ENCODE results near the gene BAHD1.
A peak's percentile ranks its signal among the peaks of the same experiment; 100 is the strongest.

The BAHD1 gene

GRCh38 chr15:40438712-40439111 lies 2.0 kb upstream of the BAHD1 start:
- Histone ChIP-seq H3K27me3 (peaks cover 98% of the 10 kb centered on the region), H3K27ac (no peak overlapping the region), H3K36me3 (no peaks in the 10 kb centered on the region), H3K4me1 (ENCODE audit: control insufficient read depth in 1 of 2, insufficient read depth in 1 of 2, low read depth in 1 of 2, low read length in 1 of 2) (peaks cover 14 to 39% of the 10 kb centered on the region in 2 experiments), H3K9me3 (no peaks in the 10 kb centered on the region), H3K4me3 (ENCODE audit: low read depth in 1 of 2, low read length in 1 of 2) (no peak overlapping the region)
- TF ChIP-seq, protein P1, sequence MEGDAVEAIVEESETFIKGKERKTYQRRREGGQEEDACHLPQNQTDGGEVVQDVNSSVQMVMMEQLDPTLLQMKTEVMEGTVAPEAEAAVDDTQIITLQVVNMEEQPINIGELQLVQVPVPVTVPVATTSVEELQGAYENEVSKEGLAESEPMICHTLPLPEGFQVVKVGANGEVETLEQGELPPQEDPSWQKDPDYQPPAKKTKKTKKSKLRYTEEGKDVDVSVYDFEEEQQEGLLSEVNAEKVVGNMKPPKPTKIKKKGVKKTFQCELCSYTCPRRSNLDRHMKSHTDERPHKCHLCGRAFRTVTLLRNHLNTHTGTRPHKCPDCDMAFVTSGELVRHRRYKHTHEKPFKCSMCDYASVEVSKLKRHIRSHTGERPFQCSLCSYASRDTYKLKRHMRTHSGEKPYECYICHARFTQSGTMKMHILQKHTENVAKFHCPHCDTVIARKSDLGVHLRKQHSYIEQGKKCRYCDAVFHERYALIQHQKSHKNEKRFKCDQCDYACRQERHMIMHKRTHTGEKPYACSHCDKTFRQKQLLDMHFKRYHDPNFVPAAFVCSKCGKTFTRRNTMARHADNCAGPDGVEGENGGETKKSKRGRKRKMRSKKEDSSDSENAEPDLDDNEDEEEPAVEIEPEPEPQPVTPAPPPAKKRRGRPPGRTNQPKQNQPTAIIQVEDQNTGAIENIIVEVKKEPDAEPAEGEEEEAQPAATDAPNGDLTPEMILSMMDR (IDR thresholded peaks at IDR 0.05): no peak

- TF ChIP-seq, protein P1 (IDR thresholded peaks at IDR 0.05): no peak
- Histone ChIP-seq H3K36me3 (no peaks in the 10 kb centered on the region), H3K9me3 (no peaks in the 10 kb centered on the region), H3K27ac (peak overlapping the region; percentile 44), H3K4me1 (ENCODE audit: control insufficient read depth in 1 of 2, insufficient read depth in 1 of 2, low read depth in 1 of 2, low read length in 1 of 2) (peaks cover 14 to 39% of the 10 kb centered on the region in 2 experiments), H3K4me3 (ENCODE audit: low read depth in 1 of 2, low read length in 1 of 2) (peak overlapping the region; percentile 34 to 83), H3K27me3 (peaks cover 98% of the 10 kb centered on the region)
These were observed 1.2 kb upstream of the BAHD1 start for GRCh38 chr15:40439461-40439959.

GRCh38 chr15:40439960-40440742 lies 602 bp upstream of the BAHD1 start:
- TF ChIP-seq, protein P1 (IDR thresholded peaks at IDR 0.05): no peak
- peaks cover 96% of the 10 kb centered on the region for H3K27me3 ChIP-seq
- no peaks in the 10 kb centered on the region for H3K9me3 ChIP-seq
- H3K4me1 ChIP-seq (ENCODE audit: control insufficient read depth in 1 of 2, insufficient read depth in 1 of 2, low read depth in 1 of 2, low read length in 1 of 2): peaks cover 14 to 39% of the 10 kb centered on the region in 2 experiments
- H3K36me3 ChIP-seq: no peaks in the 10 kb centered on the region
- peak overlapping the region; percentile 44 for H3K27ac ChIP-seq
- H3K4me3 ChIP-seq (ENCODE audit: low read depth in 1 of 2, low read length in 1 of 2): peak overlapping the region; percentile 34 to 83

DNA sequence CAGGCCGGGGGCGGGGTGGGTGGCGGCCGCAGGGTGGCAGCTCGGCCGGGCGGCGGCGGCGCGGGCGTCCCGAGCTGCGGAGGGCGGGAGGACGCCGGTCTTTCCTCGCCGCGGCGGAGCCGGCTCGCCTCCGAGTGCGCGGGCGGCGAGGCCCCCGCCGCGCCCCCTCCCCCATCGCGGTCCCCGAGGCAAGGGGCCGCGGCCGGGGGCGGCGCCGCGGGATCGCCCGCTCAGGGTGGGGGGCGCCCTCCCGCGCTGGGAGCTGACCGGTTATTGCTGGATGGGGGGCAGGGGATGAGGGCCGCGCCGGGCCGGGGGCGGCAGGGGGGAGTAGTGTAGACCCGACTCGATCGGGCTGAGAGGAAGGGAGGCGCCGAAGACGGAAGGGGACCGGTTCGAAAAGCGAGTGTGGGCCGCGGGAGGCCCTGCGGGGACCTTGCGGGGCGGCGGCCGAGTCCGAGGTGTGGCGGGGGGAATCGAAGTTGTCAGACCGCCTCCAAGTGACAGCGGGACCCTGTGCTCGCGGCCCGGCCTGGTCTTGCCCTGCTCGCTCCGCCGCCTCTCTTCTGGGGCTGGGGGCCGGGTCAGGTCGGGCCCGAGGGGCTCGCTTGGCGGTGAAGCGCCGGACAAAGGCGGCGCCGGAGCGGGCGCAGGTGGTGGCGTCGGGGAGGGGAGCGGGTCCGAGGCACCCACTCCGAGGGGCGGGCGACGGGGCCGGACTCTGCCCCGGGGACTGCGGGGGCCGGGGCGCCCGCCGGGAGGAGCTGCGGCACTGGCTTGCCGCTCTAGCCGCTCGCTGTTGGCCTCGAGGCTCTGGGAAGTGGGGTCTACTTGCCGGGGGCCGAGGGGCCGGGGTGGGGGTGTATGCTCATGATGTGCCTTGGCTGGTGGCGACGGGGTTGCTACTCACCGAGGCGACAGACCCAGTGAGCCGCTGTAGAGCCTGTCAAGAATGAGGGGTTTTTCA lies 1.1 kb downstream of the BAHD1 start:
- no peaks in the 10 kb centered on the region for H3K9me3 ChIP-seq
- H3K36me3 ChIP-seq: no peaks in the 10 kb centered on the region
- no peak overlapping the region for H3K27ac ChIP-seq
- H3K4me1 ChIP-seq (ENCODE audit: control insufficient read depth in 1 of 2, insufficient read depth in 1 of 2, low read depth in 1 of 2, low read length in 1 of 2): peaks cover 6 to 27% of the 10 kb centered on the region in 2 experiments
- TF ChIP-seq, protein P1 (IDR thresholded peaks at IDR 0.05): no peak
- peak overlapping the region; percentile 64 to 83 for H3K4me3 ChIP-seq (ENCODE audit: low read depth in 1 of 2, low read length in 1 of 2)
- peaks cover 79% of the 10 kb centered on the region for H3K27me3 ChIP-seq

GRCh38 chr15:40443255-40443654 lies 2.5 kb downstream of the BAHD1 start:
- Histone ChIP-seq H3K9me3 (no peaks in the 10 kb centered on the region), H3K36me3 (no peaks in the 10 kb centered on the region), H3K27ac (no peak overlapping the region), H3K27me3 (peaks cover 65% of the 10 kb centered on the region), H3K4me1 (ENCODE audit: control insufficient read depth in 1 of 2, insufficient read depth in 1 of 2, low read depth in 1 of 2, low read length in 1 of 2) (peaks cover 5 to 24% of the 10 kb centered on the region in 2 experiments), H3K4me3 (ENCODE audit: low read depth in 1 of 2, low read length in 1 of 2) (no peak overlapping the region)
- TF ChIP-seq, protein P1 (IDR thresholded peaks at IDR 0.05): no peak

All from neutrophil (primary cell).